H1 (cell line): ENCODE measurements around the gene TXK. TPM values are rescaled to one million over a fixed set of nuclear protein-coding genes. Genes with fewer than 3 reads are reported as not detected.

Experiments used
- CTCF ChIA-PET: fragments of 300-600 bp; sonication (Branson Sonifier 250); formaldehyde crosslinking; loops from one replicate; lab custom pipeline; 2021; ENCODE audit not compliant: partially characterized antibody; lab: Charles Lee
- POLR2A ChIA-PET: fragments of 300-600 bp; sonication (Branson Sonifier 250); formaldehyde crosslinking; loops from one replicate; lab custom pipeline; 2021; ENCODE audit warnings: inconsistent platforms; ENCODE audit not compliant: partially characterized antibody; lab: Charles Lee
- DNase-seq, 2 experiments: peaks; one replicate each; pipeline versions ENCODE4 v3.0.0 to v3.0.0-alpha.2; 2010 to 2022; ENCODE audit warnings: low spot score in 2 of 2, low read depth in 1 of 2, mixed read lengths in 1 of 2
- FAIRE-seq: peaks from 2 replicates; lab custom pipeline; 2011; peaks lifted over from hg19 to GRCh38; lab: Jason Lieb, UNC
- H2AFZ ChIP-seq: 2 replicates; pipeline ENCODE4 v1.8.1; 2012; ENCODE audit warnings: low read length, inconsistent platforms
- H2AK5ac ChIP-seq: 2 replicates; pipeline ENCODE4 v1.6.1; 2013; ENCODE audit warnings: low read depth, low read length
- H2BK120ac ChIP-seq: replicated peaks from 2 replicates; pipeline ENCODE3; 2013; ENCODE audit warnings: low read depth, low read length, inconsistent platforms
- H2BK12ac ChIP-seq: 2 replicates; pipeline ENCODE4 v1.6.1; 2013; ENCODE audit warnings: low read depth, low read length
- H2BK15ac ChIP-seq: 2 replicates; pipeline ENCODE4 v1.6.1; 2013; ENCODE audit warnings: low read length
- H2BK20ac ChIP-seq: 2 replicates; pipeline ENCODE4 v1.6.1; 2013; ENCODE audit warnings: low read length
- H2BK5ac ChIP-seq: 2 replicates; pipeline ENCODE4 v1.6.1; 2013; ENCODE audit warnings: low read depth, low read length
- H3K14ac ChIP-seq: 2 replicates; pipeline ENCODE4 v1.6.1; 2013; ENCODE audit warnings: inconsistent platforms; ENCODE audit not compliant: insufficient read length
- H3K18ac ChIP-seq: 2 replicates; pipeline ENCODE4 v1.6.1; 2013; ENCODE audit warnings: low read length; ENCODE audit errors: extremely low read depth
- H3K23ac ChIP-seq: 2 replicates; pipeline ENCODE4 v1.6.1; 2013; ENCODE audit warnings: inconsistent platforms; ENCODE audit not compliant: insufficient read length
- H3K23me2 ChIP-seq: 2 replicates; pipeline ENCODE4 v1.6.1; 2013; ENCODE audit warnings: low read depth, low read length
- H3K27ac ChIP-seq: 2 replicates; pipeline ENCODE4 v1.6.1; 2011; ENCODE audit warnings: low read depth, low read length, inconsistent platforms
- H3K27me3 ChIP-seq, 4 experiments: replicated peaks in 1 of 4; 1 replicate in 1 of 4; 2 replicates in 3 of 4; pipeline versions ENCODE4 v1.6.1 to v1.8.1; 2011 to 2013; ENCODE audit warnings: low read length in 3 of 4, mild to moderate bottlenecking in 3 of 4, inconsistent platforms in 2 of 4, mixed read lengths in 2 of 4, moderate library complexity in 1 of 4; ENCODE audit not compliant: control insufficient read depth in 3 of 4, insufficient read depth in 3 of 4; ENCODE audit errors: extremely low read depth in 1 of 4
- H3K36me3 ChIP-seq, 4 experiments: 2 replicates each; pipeline versions ENCODE4 v1.6.1 to v1.8.1; 2011 to 2013; ENCODE audit warnings: mild to moderate bottlenecking in 4 of 4, low read length in 3 of 4, moderate library complexity in 2 of 4, control low read depth in 1 of 4, inconsistent platforms in 1 of 4; ENCODE audit not compliant: insufficient read depth in 4 of 4, control insufficient read depth in 2 of 4
- H3K4ac ChIP-seq: replicated peaks from 2 replicates; pipeline ENCODE3; 2013; ENCODE audit warnings: low read length, low read depth, mixed read lengths, inconsistent platforms; ENCODE audit not compliant: insufficient read length
- H3K4me1 ChIP-seq, 4 experiments: replicated peaks in 1 of 4; 1 replicate in 1 of 4; 2 replicates in 3 of 4; pipeline versions ENCODE4 v1.6.1 to v1.8.1; 2011 to 2013; ENCODE audit warnings: low read length in 3 of 4, inconsistent platforms in 2 of 4, mixed read lengths in 1 of 4; ENCODE audit not compliant: insufficient read depth in 4 of 4, control insufficient read depth in 3 of 4
- H3K4me2 ChIP-seq, 2 experiments: 2 replicates each; pipeline versions ENCODE4 v1.6.1 to v1.8.1; 2011 to 2013; ENCODE audit warnings: low read depth in 2 of 2, low read length in 2 of 2, control low read depth in 1 of 2, inconsistent platforms in 1 of 2, mild to moderate bottlenecking in 1 of 2; ENCODE audit not compliant: insufficient read depth in 1 of 2
- H3K4me3 ChIP-seq, 4 experiments: fragments of 200-600, 300-600 bp in 1 of 4; sonication (generic), shearing (Covaris generic), sonication (Bioruptor Twin) in 1 of 4; 2 replicates each; pipeline versions ENCODE4 v1.5.1 to v1.8.1; 2011 to 2016; ENCODE audit warnings: low read length in 4 of 4, low read depth in 3 of 4, control low read depth in 2 of 4, inconsistent platforms in 2 of 4, mild to moderate bottlenecking in 2 of 4, mixed read lengths in 1 of 4, moderate library complexity in 1 of 4; ENCODE audit not compliant: insufficient read depth in 2 of 4; ENCODE audit errors: extremely low read depth in 1 of 4
- H3K56ac ChIP-seq: replicated peaks from 2 replicates; pipeline ENCODE3; 2013; ENCODE audit warnings: low read depth, mild to moderate bottlenecking, mixed read lengths, low read length, inconsistent platforms; ENCODE audit not compliant: insufficient read length
- H3K79me1 ChIP-seq: 2 replicates; pipeline ENCODE4 v1.6.1; 2013; ENCODE audit warnings: low read depth, low read length, control low read depth
- H3K79me2 ChIP-seq, 2 experiments: 2 replicates each; pipeline versions ENCODE4 v1.6.1 to v1.8.1; 2012 to 2013; ENCODE audit warnings: low read length in 2 of 2, mild to moderate bottlenecking in 2 of 2, inconsistent platforms in 1 of 2; ENCODE audit not compliant: insufficient read depth in 2 of 2, control insufficient read depth in 1 of 2
- H3K9ac ChIP-seq, 4 experiments: replicated peaks in 1 of 4; 1 replicate in 1 of 4; 2 replicates in 3 of 4; pipeline versions ENCODE4 v1.6.1 to v1.8.1; 2011 to 2013; ENCODE audit warnings: low read depth in 3 of 4, low read length in 3 of 4, control low read depth in 2 of 4, mild to moderate bottlenecking in 2 of 4, moderate library complexity in 2 of 4, inconsistent platforms in 1 of 4; ENCODE audit errors: extremely low read depth in 1 of 4
- H3K9me3 ChIP-seq, 2 experiments: 2 replicates each; pipeline versions ENCODE4 v1.6.1 to v1.8.1; 2012 to 2013; ENCODE audit warnings: mild to moderate bottlenecking in 2 of 2, moderate library complexity in 2 of 2, control low read depth in 1 of 2, inconsistent platforms in 1 of 2, low read depth in 1 of 2, low read length in 1 of 2, mixed read lengths in 1 of 2; ENCODE audit not compliant: insufficient read depth in 2 of 2
- H4K20me1 ChIP-seq, 2 experiments: replicated peaks in 1 of 2; 2 replicates each; pipeline versions ENCODE3 to v1.8.1; 2011 to 2013; ENCODE audit warnings: inconsistent platforms in 2 of 2, low read length in 2 of 2, mild to moderate bottlenecking in 1 of 2; ENCODE audit not compliant: insufficient read depth in 2 of 2, control insufficient read depth in 1 of 2
- H4K5ac ChIP-seq: 2 replicates; pipeline ENCODE4 v1.6.1; 2013; ENCODE audit warnings: low read length, low read depth, mixed read lengths, inconsistent platforms; ENCODE audit not compliant: insufficient read length
- H4K8ac ChIP-seq: 2 replicates; pipeline ENCODE4 v1.8.0; 2013; ENCODE audit warnings: mild to moderate bottlenecking, moderate library complexity, low read length, inconsistent platforms; ENCODE audit not compliant: insufficient read depth; ENCODE audit errors: extremely low read depth
- H4K91ac ChIP-seq: replicated peaks from 2 replicates; pipeline ENCODE3; 2013; ENCODE audit warnings: low read length, mixed read lengths, inconsistent platforms; ENCODE audit not compliant: insufficient read length
- BCL11A ChIP-seq, 2 experiments: IDR thresholded peaks; one replicate each; pipeline ENCODE4 v1.6.1; 2011; ENCODE audit warnings: low read depth in 2 of 2, low read length in 2 of 2, mild to moderate bottlenecking in 2 of 2
- CHD1 ChIP-seq: IDR thresholded peaks from 2 replicates; pipeline ENCODE4 v1.6.1; 2012; ENCODE audit warnings: low read depth, low read length, improper control_type of control experiment
- EP300 ChIP-seq, 2 experiments: IDR thresholded peaks; 1 replicate in 1 of 2; 2 replicates in 1 of 2; pipeline ENCODE4 v1.6.1; 2011 to 2012; ENCODE audit warnings: low read depth in 2 of 2, low read length in 2 of 2, mild to moderate bottlenecking in 2 of 2, borderline replicate concordance in 1 of 2, inconsistent platforms in 1 of 2, moderate library complexity in 1 of 2
- HDAC6 ChIP-seq: IDR thresholded peaks from one replicate; pipeline ENCODE4 v1.7.1; 2012; ENCODE audit warnings: low read depth, mild to moderate bottlenecking, inconsistent platforms, low read length, moderate library complexity
- KDM1A ChIP-seq: fragments of 200-600, 300-600 bp; sonication (generic); IDR thresholded peaks from 2 replicates; pipeline ENCODE4 v1.7.1; 2016; ENCODE audit warnings: mild to moderate bottlenecking, low read length, borderline replicate concordance
- SP2 ChIP-seq: IDR thresholded peaks from 2 replicates; pipeline ENCODE4 v1.6.1; 2012; ENCODE audit warnings: mild to moderate bottlenecking, low read length, inconsistent platforms
- TAF1 ChIP-seq: IDR thresholded peaks from 2 replicates; pipeline ENCODE4 v1.6.1; 2011; ENCODE audit warnings: mild to moderate bottlenecking, low read depth, low read length
- TAF7 ChIP-seq: optimal IDR thresholded peaks from 2 replicates; pipeline ENCODE3; 2011; ENCODE audit warnings: low read depth, mild to moderate bottlenecking, inconsistent platforms, low read length, moderate library complexity, borderline replicate concordance
- USF2 ChIP-seq: IDR thresholded peaks from 2 replicates; pipeline ENCODE4 v1.6.1; 2011; ENCODE audit warnings: low read length, improper control_type of control experiment
- WGBS, 2 experiments: shearing (Covaris generic) in 1 of 2; methylation state at CpG; one replicate each; pipeline versions ENCODE4 v1.1.6 to v1.1.7; 2013 to 2015; ENCODE audit warnings: low lambda C conversion rate in 2 of 2, mixed read lengths in 2 of 2, inconsistent platforms in 1 of 2, low coverage in 1 of 2, missing lambda C conversion rate in 1 of 2; ENCODE audit not compliant: insufficient replicate concordance in 2 of 2, insufficient coverage in 1 of 2, insufficient read length in 1 of 2; ENCODE audit errors: extremely low coverage in 1 of 2, missing lambda C conversion rate in 1 of 2; 5-methylcytosine and 5-hydroxymethylcytosine counted together
- polyA plus RNA-seq, 7 experiments: library from polyadenylated mRNA; depleted of rRNA in 3 of 7; stranded (reverse) in 5 of 7; unstranded in 2 of 7; fragments of >200 nt in 5 of 7; fragments of 200-250 nt in 2 of 7; gene quantifications; 1 replicate in 5 of 7; 2 replicates in 1 of 7; 4 replicates in 1 of 7; pipeline versions ENCODE4 v1.2.1 to v1.2.3, GENCODE V29; 2011 to 2013; ENCODE audit warnings: missing spikeins in 2 of 7, mixed read lengths in 2 of 7
- total RNA-seq: library from RNA; stranded (reverse); fragmentation: NEBNext Ultra II Directional; extraction: Animal tissue kit (Norgen Biotek cat#: 25700); gene quantifications from 2 replicates; pipeline ENCODE4 v1.2.1, GENCODE V29; 2021
- TF ChIP-seq, protein P1 (sequence below): IDR thresholded peaks from 2 replicates; pipeline ENCODE4 v1.6.1; 2012; ENCODE audit warnings: inconsistent platforms

The TXK gene
- total and polyA plus RNA-seq, 2 of the 8 experiments (the other 6 are each of a cell fraction or from before 2014, with no cell fraction given) = not detected

DNA sequence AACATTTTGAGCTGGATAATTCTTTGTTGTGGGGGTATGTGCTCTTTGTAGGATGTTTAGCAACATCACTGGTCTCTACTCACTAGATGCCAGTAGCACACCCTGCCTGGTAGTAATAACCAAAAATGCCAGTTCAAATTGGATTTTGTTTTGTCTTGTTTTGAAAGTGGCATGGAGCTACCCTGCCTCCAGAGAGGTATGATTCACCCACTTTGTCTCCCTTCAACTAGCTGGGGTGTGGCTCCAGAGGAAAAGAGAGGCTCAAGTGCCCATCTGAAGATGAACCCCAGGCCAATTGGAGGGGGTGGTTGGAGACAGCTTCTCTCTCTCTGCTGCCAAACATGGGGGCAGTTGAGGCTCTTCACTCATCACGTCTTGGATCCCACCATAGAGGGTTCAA is 83.0 kb downstream of the TXK start:
- no peak overlapping the region for H3K4me2 ChIP-seq
- H3K79me2 ChIP-seq = no peaks in the 10 kb centered on the region
- H3K27ac ChIP-seq = no peak overlapping the region
- 64% methylated on average over 1 of the region's 1 CpG; no CpG with 5 or more reads in 1 of the 2 experiments for WGBS, 2 experiments
- H2BK20ac ChIP-seq = no peak overlapping the region
- no peak overlapping the region for H3K4ac ChIP-seq
- H2BK120ac ChIP-seq = no peak overlapping the region
- DNase-seq = no peak
- no peaks in the 10 kb centered on the region for H3K23me2 ChIP-seq
- no peaks in the 10 kb centered on the region for H3K9me3 ChIP-seq
- H2AK5ac ChIP-seq = no peak overlapping the region
- H3K79me1 ChIP-seq = no peaks in the 10 kb centered on the region
- ChIA-PET CTCF (interaction anchor here (0.7 to 2.8 kb wide), 2 partner anchors 11 to 16 kb away, joined by 3 to 26 read pairs; no protein-coding TSS in a partner anchor), POLR2A (interaction anchor here (0.6 kb wide), 1 partner anchor 76 kb away, joined by 3 read pairs; no protein-coding TSS in a partner anchor)
- no peaks in the 10 kb centered on the region for H4K20me1 ChIP-seq
- H2BK5ac ChIP-seq = no peak overlapping the region
- FAIRE-seq = no peak
- no peak overlapping the region for H3K18ac ChIP-seq
- H3K36me3 ChIP-seq = no peaks in the 10 kb centered on the region
- H2BK15ac ChIP-seq = no peak overlapping the region
- no peak for TF ChIP-seq CHD1
- TF ChIP-seq TAF1 = no peak
- no peak for TF ChIP-seq KDM1A
- no peak for TF ChIP-seq SP2
- TF ChIP-seq, protein P1, sequence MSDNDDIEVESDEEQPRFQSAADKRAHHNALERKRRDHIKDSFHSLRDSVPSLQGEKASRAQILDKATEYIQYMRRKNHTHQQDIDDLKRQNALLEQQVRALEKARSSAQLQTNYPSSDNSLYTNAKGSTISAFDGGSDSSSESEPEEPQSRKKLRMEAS = no peak
- no peak for TF ChIP-seq HDAC6
- no peak for TF ChIP-seq USF2
- no peak for TF ChIP-seq EP300 (IDR thresholded peaks at IDR 0.05; ENCODE audit: borderline replicate concordance in 1 of 2, low read depth in 2 of 2, low read length in 2 of 2)
- TF ChIP-seq BCL11A (IDR thresholded peaks at IDR 0.05; ENCODE audit: low read depth in 2 of 2, low read length in 2 of 2) = no peak
- TF ChIP-seq TAF7 = no peak
- H4K5ac ChIP-seq = no peak overlapping the region
- no peak overlapping the region for H2BK12ac ChIP-seq
- H3K14ac ChIP-seq = no peak overlapping the region
- no peak overlapping the region for H3K4me3 ChIP-seq
- no peak overlapping the region for H4K8ac ChIP-seq
- no peaks in the 10 kb centered on the region for H3K4me1 ChIP-seq
- no peak overlapping the region for H3K23ac ChIP-seq
- H3K9ac ChIP-seq = no peak overlapping the region
- H2AFZ ChIP-seq = no peak overlapping the region
- H3K27me3 ChIP-seq = no peaks in the 10 kb centered on the region
- no peak overlapping the region for H4K91ac ChIP-seq
- no peak overlapping the region for H3K56ac ChIP-seq
